ENCODE measurements around the gene EFNA2. TPM values are rescaled to one million over a fixed set of nuclear protein-coding genes. Genes with fewer than 3 reads are reported as not detected.
A peak's percentile ranks its signal among the peaks of the same experiment; 100 is the strongest.
"Not testable (repeated sequence)": the region's sequence is repeated elsewhere in the genome, so short reads cannot be mapped to it uniquely, and the experiment has no call there.

The EFNA2 gene
- total RNA-seq, 4 donors from 2014 or later = not detected

GRCh38 chr19:1245494-1246264 lies 40.0 kb upstream of the EFNA2 start:
- Histone ChIP-seq H3K27me3 (no peaks in the 10 kb centered on the region), H3K27ac (peak overlapping the region; percentile 93 to 100 (median 97)), H3K4me3 (peak overlapping the region; percentile 53 to 97 (median 78)), H3K4me1 (peaks cover 60 to 63% of the 10 kb centered on the region in 2 donors), H3K9me3 (no peaks in the 10 kb centered on the region), H3K36me3 (no peaks in the 10 kb centered on the region)
- DNase-seq (peak; percentile 97 to 100), ATAC-seq (peak; percentile 19 to 21)
- TF ChIP-seq CTCF (IDR thresholded peaks at IDR 0.05 in 4 of 5, conservative IDR thresholded peaks at IDR 0.05 in 1 of 5) (no peak), POLR2A (IDR thresholded peaks at IDR 0.05) (peak; percentile 93 to 94)
- in situ Hi-C loops (cut with MboI; ENCODE audit: low sequenced_read_pairs in 4 of 4) (no loop called here), intact Hi-C loops (cut with DNase I; ENCODE audit: low total_unique reads) (loop anchor here (5.0 to 10.0 kb wide), 2 partner anchors 817 to 919 kb away; partner anchors contain the start of gene DOT1L)

GRCh38 chr19:1246265-1247087 lies 39.2 kb upstream of the EFNA2 start:
- H3K36me3 ChIP-seq; H3K9me3 ChIP-seq; ATAC-seq; in situ Hi-C loops (cut with MboI; ENCODE audit: low sequenced_read_pairs in 4 of 4); H3K27me3 ChIP-seq: not testable (repeated sequence)
- Histone ChIP-seq H3K4me1 (peaks cover 53 to 63% of the 10 kb centered on the region in 2 donors), H3K4me3 (peak overlapping the region in 2 of 4 donors; percentile 21 to 75), H3K27ac (peak overlapping the region; percentile 93 to 100 (median 97))
- peak in 1 of 2 donors; percentile 76 for DNase-seq
- intact Hi-C loops (cut with DNase I; ENCODE audit: low total_unique reads) = loop anchor here (5.0 to 10.0 kb wide), 2 partner anchors 816 to 918 kb away; partner anchors contain the start of gene DOT1L

- peak overlapping the region; percentile 93 to 100 (median 97) for H3K27ac ChIP-seq
- ATAC-seq = no peak
- peak; percentile 25 to 41 for TF ChIP-seq POLR2A (IDR thresholded peaks at IDR 0.05)
- no peak for TF ChIP-seq CTCF (IDR thresholded peaks at IDR 0.05 in 4 of 5, conservative IDR thresholded peaks at IDR 0.05 in 1 of 5)
- no peaks in the 10 kb centered on the region for H3K9me3 ChIP-seq
- H3K27me3 ChIP-seq = no peaks in the 10 kb centered on the region
- peak overlapping the region; percentile 57 to 89 (median 78) for H3K4me3 ChIP-seq
- intact Hi-C loops (cut with DNase I; ENCODE audit: low total_unique reads) = loop anchor here (5.0 to 10.0 kb wide), 2 partner anchors 815 to 917 kb away; partner anchors contain the start of gene DOT1L
- peaks cover 0 to 7% of the 10 kb centered on the region in 2 donors for H3K36me3 ChIP-seq
- DNase-seq = no peak
- H3K4me1 ChIP-seq = peaks cover 55 to 68% of the 10 kb centered on the region in 2 donors
- in situ Hi-C loops (cut with MboI; ENCODE audit: low sequenced_read_pairs in 4 of 4) = no loop called here
These were observed 37.9 kb upstream of the EFNA2 start for GRCh38 chr19:1247748-1248138.

GRCh38 chr19:1248139-1248785 lies 37.4 kb upstream of the EFNA2 start, which contains the start of gene MIDN:
Gene MIDN, plus strand, starts transcription at chr19:1248583. Its CDS starts 1,714 bp downstream, at chr19:1250297.
- H3K36me3 ChIP-seq = peaks cover 0 to 7% of the 10 kb centered on the region in 2 donors
- H3K4me1 ChIP-seq = peaks cover 50 to 68% of the 10 kb centered on the region in 2 donors
- peak; percentile 12 to 24 for ATAC-seq
- intact Hi-C loops (cut with DNase I; ENCODE audit: low total_unique reads) = loop anchor here (5.0 to 10.0 kb wide), 2 partner anchors 814 to 917 kb away; partner anchors contain the start of gene DOT1L
- DNase-seq = peak; percentile 90 to 96
- H3K9me3 ChIP-seq = no peaks in the 10 kb centered on the region
- no peaks in the 10 kb centered on the region for H3K27me3 ChIP-seq
- in situ Hi-C loops (cut with MboI; ENCODE audit: low sequenced_read_pairs in 4 of 4) = no loop called here
- peak within 1 kb of the TSS; percentile 57 to 89 (median 78) for H3K4me3 ChIP-seq
- peak within 1 kb of the TSS; percentile 93 to 100 (median 97) for H3K27ac ChIP-seq
- TF ChIP-seq POLR2A (IDR thresholded peaks at IDR 0.05) (peak; percentile 92 to 94), CTCF (IDR thresholded peaks at IDR 0.05 in 4 of 5, conservative IDR thresholded peaks at IDR 0.05 in 1 of 5) (peak; percentile 26 to 61 (median 53))

Data from gastrocnemius medialis (tissue), 4 donors.